Osteoblast (primary cell): Measurements from ENCODE around the gene GTPBP2. TPM values are rescaled to one million over a fixed set of nuclear protein-coding genes. Genes with fewer than 3 reads are reported as not detected.

Experiments
- DNase-seq: peaks from one replicate; pipeline ENCODE4 v3.0.0; 2011; ENCODE audit warnings: low spot score, mixed read lengths; ENCODE audit not compliant: insufficient read length; ENCODE audit errors: missing footprints
- H2AFZ ChIP-seq: 2 replicates; pipeline ENCODE4 v1.6.0; 2011; ENCODE audit warnings: mild to moderate bottlenecking, low read length
- H3K27ac ChIP-seq: 2 replicates; pipeline ENCODE4 v1.5.1; 2011; ENCODE audit warnings: mild to moderate bottlenecking, low read depth, low read length, moderate library complexity
- H3K27me3 ChIP-seq: 2 replicates; pipeline ENCODE4 v1.6.0; 2012; ENCODE audit warnings: mild to moderate bottlenecking, control low read depth, inconsistent platforms, low read length, moderate library complexity; ENCODE audit not compliant: insufficient read depth
- H3K36me3 ChIP-seq: 2 replicates; pipeline ENCODE4 v1.5.1; 2011; ENCODE audit warnings: mild to moderate bottlenecking, low read length, control low read depth, moderate library complexity; ENCODE audit not compliant: insufficient read depth
- H3K4me1 ChIP-seq: 2 replicates; pipeline ENCODE4 v1.5.1; 2011; ENCODE audit warnings: mild to moderate bottlenecking, low read length, control low read depth, moderate library complexity; ENCODE audit not compliant: insufficient read depth
- H3K4me2 ChIP-seq: 2 replicates; pipeline ENCODE4 v1.6.0; 2011; ENCODE audit warnings: mild to moderate bottlenecking, low read length; ENCODE audit not compliant: insufficient read depth
- H3K4me3 ChIP-seq: fragments of 200-600 bp; sonication (generic); 3 replicates; pipeline ENCODE4 v1.5.1; 2012; ENCODE audit warnings: mild to moderate bottlenecking, low read length, inconsistent platforms; ENCODE audit not compliant: insufficient read depth
- H3K79me2 ChIP-seq: 2 replicates; pipeline ENCODE4 v1.6.0; 2012; ENCODE audit warnings: mild to moderate bottlenecking, low read length, control low read depth, inconsistent platforms; ENCODE audit not compliant: insufficient read depth
- H3K9me3 ChIP-seq: 2 replicates; pipeline ENCODE4 v1.5.1; 2011; ENCODE audit warnings: low read depth, low read length, control low read depth
- H4K20me1 ChIP-seq: 2 replicates; pipeline ENCODE4 v1.6.0; 2012; ENCODE audit warnings: mild to moderate bottlenecking, low read length, control low read depth; ENCODE audit not compliant: insufficient read depth
- total RNA-seq: library from RNA; depleted of rRNA; stranded (reverse); fragments of >200 nt; gene quantifications from 2 replicates; pipeline ENCODE4 v1.2.3, GENCODE V29; 2012
- TF ChIP-seq, protein P1 (sequence below): IDR thresholded peaks from 2 replicates; pipeline ENCODE4 v1.5.1; 2011; ENCODE audit warnings: mild to moderate bottlenecking, low read depth, low read length, moderate library complexity; ENCODE audit errors: extremely low read depth

GTPBP2 gene, protein sequence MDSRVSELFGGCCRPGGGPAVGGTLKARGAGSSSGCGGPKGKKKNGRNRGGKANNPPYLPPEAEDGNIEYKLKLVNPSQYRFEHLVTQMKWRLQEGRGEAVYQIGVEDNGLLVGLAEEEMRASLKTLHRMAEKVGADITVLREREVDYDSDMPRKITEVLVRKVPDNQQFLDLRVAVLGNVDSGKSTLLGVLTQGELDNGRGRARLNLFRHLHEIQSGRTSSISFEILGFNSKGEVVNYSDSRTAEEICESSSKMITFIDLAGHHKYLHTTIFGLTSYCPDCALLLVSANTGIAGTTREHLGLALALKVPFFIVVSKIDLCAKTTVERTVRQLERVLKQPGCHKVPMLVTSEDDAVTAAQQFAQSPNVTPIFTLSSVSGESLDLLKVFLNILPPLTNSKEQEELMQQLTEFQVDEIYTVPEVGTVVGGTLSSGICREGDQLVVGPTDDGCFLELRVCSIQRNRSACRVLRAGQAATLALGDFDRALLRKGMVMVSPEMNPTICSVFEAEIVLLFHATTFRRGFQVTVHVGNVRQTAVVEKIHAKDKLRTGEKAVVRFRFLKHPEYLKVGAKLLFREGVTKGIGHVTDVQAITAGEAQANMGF
- 74.3 and 84.0 TPM in 2 replicates for total RNA-seq

DNA sequence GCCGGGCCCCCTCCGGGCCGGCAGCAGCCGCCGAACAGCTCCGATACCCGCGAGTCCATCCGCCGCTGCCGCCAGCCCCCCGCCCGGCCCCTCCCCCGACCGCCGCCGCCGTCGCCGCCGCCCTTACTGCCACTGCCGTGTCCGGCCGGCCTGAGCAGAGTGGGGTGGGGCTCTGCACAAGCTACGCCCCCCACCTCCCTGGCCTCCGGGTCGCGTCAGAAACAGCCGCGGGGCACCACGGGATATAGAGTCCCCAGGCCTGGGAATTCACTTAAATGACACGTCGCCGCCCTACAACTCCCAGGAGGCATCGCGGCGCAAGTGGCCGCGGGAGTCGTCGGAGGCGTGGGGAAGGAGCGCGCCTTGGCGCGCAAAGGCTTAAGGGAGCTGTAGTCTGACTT lies at the start of gene GTPBP2:
Gene GTPBP2, minus strand, starts transcription at position 161 of the 401 bp plus-strand sequence. Its CDS starts 102 bp downstream, at position 59.
- Histone ChIP-seq H3K79me2 (peaks cover 44% of the 10 kb centered on the region), H3K4me2 (peak within 1 kb of the TSS; percentile 96), H4K20me1 (no peaks in the 10 kb centered on the region), H3K36me3 (peaks cover 25% of the 10 kb centered on the region), H3K4me3 (peak within 1 kb of the TSS; percentile 84), H3K27me3 (no peaks in the 10 kb centered on the region), H3K27ac (peak within 1 kb of the TSS; percentile 88), H3K9me3 (no peaks in the 10 kb centered on the region), H2AFZ (peak within 1 kb of the TSS; percentile 97), H3K4me1 (peaks cover 23% of the 10 kb centered on the region)
- TF ChIP-seq, protein P1, sequence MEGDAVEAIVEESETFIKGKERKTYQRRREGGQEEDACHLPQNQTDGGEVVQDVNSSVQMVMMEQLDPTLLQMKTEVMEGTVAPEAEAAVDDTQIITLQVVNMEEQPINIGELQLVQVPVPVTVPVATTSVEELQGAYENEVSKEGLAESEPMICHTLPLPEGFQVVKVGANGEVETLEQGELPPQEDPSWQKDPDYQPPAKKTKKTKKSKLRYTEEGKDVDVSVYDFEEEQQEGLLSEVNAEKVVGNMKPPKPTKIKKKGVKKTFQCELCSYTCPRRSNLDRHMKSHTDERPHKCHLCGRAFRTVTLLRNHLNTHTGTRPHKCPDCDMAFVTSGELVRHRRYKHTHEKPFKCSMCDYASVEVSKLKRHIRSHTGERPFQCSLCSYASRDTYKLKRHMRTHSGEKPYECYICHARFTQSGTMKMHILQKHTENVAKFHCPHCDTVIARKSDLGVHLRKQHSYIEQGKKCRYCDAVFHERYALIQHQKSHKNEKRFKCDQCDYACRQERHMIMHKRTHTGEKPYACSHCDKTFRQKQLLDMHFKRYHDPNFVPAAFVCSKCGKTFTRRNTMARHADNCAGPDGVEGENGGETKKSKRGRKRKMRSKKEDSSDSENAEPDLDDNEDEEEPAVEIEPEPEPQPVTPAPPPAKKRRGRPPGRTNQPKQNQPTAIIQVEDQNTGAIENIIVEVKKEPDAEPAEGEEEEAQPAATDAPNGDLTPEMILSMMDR, result no peak
- peak; percentile 98 for DNase-seq

DNA sequence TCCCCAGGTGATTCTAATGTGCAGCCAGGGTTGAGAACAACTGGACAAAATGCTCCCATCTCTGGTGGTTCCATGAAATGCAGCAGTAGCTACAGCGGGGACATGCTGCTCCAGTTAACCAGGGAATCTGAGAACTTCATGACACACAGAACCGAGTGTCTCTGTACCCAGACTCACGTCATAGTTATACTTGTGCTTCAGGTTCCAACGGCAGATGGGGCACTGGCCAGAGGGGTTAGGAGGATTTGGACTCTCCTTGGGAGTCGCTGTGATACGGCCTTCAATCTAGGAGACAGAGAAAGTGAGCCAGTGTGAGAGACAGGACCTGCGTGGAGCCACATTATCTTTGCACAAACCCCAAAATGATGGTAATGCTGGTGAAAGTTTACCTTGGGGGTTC lies 49.3 kb upstream of the GTPBP2 start:
- no peak for DNase-seq
- Histone ChIP-seq H3K36me3 (peaks cover 57% of the 10 kb centered on the region), H3K4me1 (no peaks in the 10 kb centered on the region), H3K4me3 (no peak overlapping the region), H3K4me2 (no peak overlapping the region), H3K27ac (no peak overlapping the region), H2AFZ (no peak overlapping the region), H3K79me2 (peaks cover 28% of the 10 kb centered on the region), H3K9me3 (no peaks in the 10 kb centered on the region), H3K27me3 (no peaks in the 10 kb centered on the region), H4K20me1 (peaks cover 21% of the 10 kb centered on the region)
- TF ChIP-seq, protein P1, result no peak

DNA sequence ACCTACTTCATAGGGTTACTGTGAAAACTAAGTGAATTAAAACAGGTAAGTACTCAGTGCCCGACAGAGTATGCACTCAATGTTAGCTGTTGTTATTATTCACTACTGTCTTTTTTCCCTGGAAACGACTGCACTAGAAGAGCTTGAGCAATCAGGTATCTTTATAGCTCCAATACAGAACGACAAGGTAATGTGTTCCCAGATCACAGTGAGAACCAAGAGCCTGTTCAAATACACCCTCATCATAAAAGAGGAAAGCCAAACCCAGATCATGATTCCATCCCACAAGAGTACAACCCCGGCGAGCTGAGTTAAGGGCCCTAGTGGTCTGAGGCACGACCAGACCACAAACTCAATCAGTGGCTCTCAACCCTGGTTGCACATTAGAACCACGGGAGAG lies 48.7 kb upstream of the GTPBP2 start:
- TF ChIP-seq, protein P1, result no peak
- no peak overlapping the region for H2AFZ ChIP-seq
- no peak overlapping the region for H3K27ac ChIP-seq
- H3K79me2 ChIP-seq, result peaks cover 22% of the 10 kb centered on the region
- no peak overlapping the region for H3K4me2 ChIP-seq
- no peaks in the 10 kb centered on the region for H3K4me1 ChIP-seq
- peaks cover 57% of the 10 kb centered on the region for H3K36me3 ChIP-seq
- no peaks in the 10 kb centered on the region for H3K9me3 ChIP-seq
- no peak overlapping the region for H3K4me3 ChIP-seq
- DNase-seq, result no peak
- H3K27me3 ChIP-seq, result no peaks in the 10 kb centered on the region
- peaks cover 15% of the 10 kb centered on the region for H4K20me1 ChIP-seq

DNA sequence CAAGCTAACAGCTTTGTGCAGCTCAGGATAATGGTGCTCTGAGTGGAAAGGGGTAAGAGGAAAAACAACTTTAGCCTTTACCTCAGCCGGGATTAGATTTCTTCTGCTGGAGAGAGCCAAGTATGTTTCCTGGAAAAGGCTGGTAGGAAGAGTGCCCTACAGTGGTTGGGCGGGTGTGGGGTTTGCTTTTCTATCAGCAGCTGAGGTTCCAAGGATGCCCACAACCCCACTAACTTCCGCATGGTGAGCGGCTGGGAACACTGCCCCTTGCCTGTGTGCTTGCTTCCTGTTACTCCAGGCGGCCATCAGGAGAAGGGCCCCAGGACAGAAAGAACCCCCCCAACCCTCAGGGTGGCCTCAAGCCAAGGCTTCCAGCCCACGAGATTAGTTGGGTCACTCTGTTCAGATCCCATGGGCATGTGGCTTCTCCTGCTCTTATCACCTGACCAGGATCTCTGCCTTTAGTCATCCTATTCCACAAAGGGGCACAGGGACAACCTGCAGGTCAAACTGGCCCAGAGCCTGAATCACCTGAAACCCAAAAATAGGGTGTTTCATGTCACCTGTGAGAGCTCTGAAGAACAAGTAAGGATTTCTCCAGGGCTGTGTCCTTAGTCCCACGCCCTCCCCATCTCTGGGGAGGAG lies 48.0 kb upstream of the GTPBP2 start:
- no peaks in the 10 kb centered on the region for H3K27me3 ChIP-seq
- H2AFZ ChIP-seq, result no peak overlapping the region
- H3K4me3 ChIP-seq, result no peak overlapping the region
- peaks cover 63% of the 10 kb centered on the region for H3K36me3 ChIP-seq
- peaks cover 16% of the 10 kb centered on the region for H3K79me2 ChIP-seq
- peaks cover 8% of the 10 kb centered on the region for H4K20me1 ChIP-seq
- DNase-seq, result no peak
- H3K4me2 ChIP-seq, result no peak overlapping the region
- no peaks in the 10 kb centered on the region for H3K4me1 ChIP-seq
- no peaks in the 10 kb centered on the region for H3K9me3 ChIP-seq
- no peak overlapping the region for H3K27ac ChIP-seq
- TF ChIP-seq, protein P1, result no peak
